HG02840 (cell line): ENCODE measurements around the gene CRTAC1.

ENCODE experiments used
- ATAC-seq: cut with Tn5 transposase; IDR thresholded peaks from one replicate; pipeline ENCODE4 v1.9.1; 2021; ENCODE audit warnings: mild to moderate bottlenecking, moderate library complexity, moderate number of reproducible peaks; ENCODE audit not compliant: unreplicated experiment, low FRiP score

Gene CRTAC1

DNA sequence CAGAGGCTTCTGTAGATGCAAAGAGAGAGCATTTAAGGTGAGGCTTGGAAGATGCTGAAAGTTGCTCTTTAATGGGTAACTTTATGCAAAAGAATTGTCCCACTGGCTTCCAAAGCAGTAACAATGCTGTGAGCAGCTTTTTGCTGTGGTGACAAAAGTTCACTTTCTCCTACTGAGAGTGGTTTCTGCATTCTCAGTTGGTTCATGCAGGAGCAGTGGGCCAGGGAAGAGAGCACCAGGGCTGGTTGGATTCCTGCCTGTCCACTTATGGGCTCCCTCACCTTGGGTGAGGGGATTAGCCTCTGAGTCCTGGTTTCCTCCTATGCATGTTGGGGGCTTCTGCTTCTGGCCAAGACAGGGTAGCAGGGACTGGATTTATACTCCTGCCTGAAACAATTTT, 211.8 kb downstream of the CRTAC1 start:
- ATAC-seq, result no peak

DNA sequence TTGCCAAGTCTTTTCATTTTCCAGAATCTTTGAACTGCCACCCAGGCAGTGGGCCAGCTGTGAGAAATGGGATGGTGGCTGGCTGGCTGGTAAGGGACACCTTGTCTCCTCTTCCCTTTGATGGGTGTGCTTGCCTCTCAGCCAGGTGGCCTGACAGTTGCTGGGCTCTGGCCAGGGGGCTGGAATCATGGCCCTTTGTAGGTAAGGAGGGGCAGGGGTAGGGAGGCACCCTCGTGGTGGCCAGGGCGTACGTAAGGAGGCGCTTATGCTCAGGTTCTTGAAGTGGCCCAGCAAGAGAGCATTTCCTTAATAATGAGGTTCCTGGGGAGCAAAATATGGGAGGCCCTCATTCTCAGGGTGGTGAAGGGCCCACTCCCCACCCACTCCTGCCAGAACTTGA, 213.8 kb downstream of the CRTAC1 start:
- ATAC-seq, result no peak
